ENCODE results near the gene BBOX1.

DNA sequence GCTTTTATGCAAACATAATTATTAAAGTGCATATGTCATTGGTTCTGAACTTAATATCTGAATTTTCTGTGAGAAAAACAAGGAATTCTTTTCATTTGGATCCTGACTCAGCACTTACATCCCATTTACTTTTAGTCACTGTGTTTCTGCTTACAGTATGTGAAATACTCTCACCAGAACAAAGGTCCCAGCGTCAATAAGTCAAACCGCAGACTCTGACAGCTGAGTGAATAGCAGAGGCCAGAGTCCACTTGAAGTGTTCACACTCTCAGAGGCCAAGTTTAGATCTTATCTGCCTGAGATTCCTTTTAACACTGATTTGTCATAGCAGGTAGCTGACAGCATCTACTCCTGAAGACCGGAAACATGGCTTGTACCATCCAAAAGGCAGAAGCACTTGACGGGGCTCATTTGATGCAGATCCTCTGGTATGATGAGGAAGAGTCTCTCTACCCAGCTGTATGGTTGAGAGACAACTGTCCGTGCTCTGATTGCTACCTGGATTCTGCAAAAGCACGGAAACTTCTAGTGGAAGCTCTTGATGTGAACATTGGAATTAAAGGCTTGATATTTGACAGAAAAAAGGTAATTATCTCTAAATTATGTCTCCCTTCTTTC, 14.6 kb downstream of the BBOX1 start:
- TF ChIP-seq, protein P1, sequence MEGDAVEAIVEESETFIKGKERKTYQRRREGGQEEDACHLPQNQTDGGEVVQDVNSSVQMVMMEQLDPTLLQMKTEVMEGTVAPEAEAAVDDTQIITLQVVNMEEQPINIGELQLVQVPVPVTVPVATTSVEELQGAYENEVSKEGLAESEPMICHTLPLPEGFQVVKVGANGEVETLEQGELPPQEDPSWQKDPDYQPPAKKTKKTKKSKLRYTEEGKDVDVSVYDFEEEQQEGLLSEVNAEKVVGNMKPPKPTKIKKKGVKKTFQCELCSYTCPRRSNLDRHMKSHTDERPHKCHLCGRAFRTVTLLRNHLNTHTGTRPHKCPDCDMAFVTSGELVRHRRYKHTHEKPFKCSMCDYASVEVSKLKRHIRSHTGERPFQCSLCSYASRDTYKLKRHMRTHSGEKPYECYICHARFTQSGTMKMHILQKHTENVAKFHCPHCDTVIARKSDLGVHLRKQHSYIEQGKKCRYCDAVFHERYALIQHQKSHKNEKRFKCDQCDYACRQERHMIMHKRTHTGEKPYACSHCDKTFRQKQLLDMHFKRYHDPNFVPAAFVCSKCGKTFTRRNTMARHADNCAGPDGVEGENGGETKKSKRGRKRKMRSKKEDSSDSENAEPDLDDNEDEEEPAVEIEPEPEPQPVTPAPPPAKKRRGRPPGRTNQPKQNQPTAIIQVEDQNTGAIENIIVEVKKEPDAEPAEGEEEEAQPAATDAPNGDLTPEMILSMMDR (IDR thresholded peaks at IDR 0.05; ENCODE audit: low read depth, low read length, poor library complexity, severe bottlenecking), result no peak
- TF ChIP-seq EZH2phosphoT487 (IDR thresholded peaks at IDR 0.05; ENCODE audit: borderline replicate concordance, low read length), result no peak
